Thymus (tissue), 11 donors: ENCODE results near the gene DERA. TPM values are rescaled to one million over a fixed set of nuclear protein-coding genes. Genes with fewer than 3 reads are reported as not detected.
A peak's percentile ranks its signal among the peaks of the same experiment; 100 is the strongest.

Source experiments
- DNase-seq, 9 donors: peaks; one replicate each; pipeline ENCODE4 v3.0.0-alpha.2; 2013; ENCODE audit warnings: low spot score in 9 of 9, low read depth in 6 of 9, missing footprints in 1 of 9
- H3K27ac ChIP-seq, 2 donors: one replicate each; pipeline ENCODE4 v1.5.1; 2013; ENCODE audit warnings: control low read depth in 1 of 2, low read depth in 1 of 2, low read length in 1 of 2, mild to moderate bottlenecking in 1 of 2, moderate library complexity in 1 of 2
- H3K27me3 ChIP-seq, 2 donors: one replicate each; pipeline ENCODE4 v1.5.1; 2013; ENCODE audit warnings: low read length in 1 of 2; ENCODE audit not compliant: control insufficient read depth in 2 of 2, insufficient read depth in 1 of 2
- H3K36me3 ChIP-seq, 2 donors: one replicate each; pipeline ENCODE4 v1.5.1; 2013; ENCODE audit warnings: low read length in 1 of 2, mild to moderate bottlenecking in 1 of 2, moderate library complexity in 1 of 2; ENCODE audit not compliant: control insufficient read depth in 2 of 2, insufficient read depth in 2 of 2
- H3K4me1 ChIP-seq, 2 donors: one replicate each; pipeline ENCODE4 v1.5.1; 2013; ENCODE audit warnings: low read length in 2 of 2; ENCODE audit not compliant: control insufficient read depth in 2 of 2, insufficient read depth in 2 of 2
- H3K4me3 ChIP-seq, 2 donors: one replicate each; pipeline ENCODE4 v1.5.1; 2013; ENCODE audit warnings: low read length in 2 of 2, control low read depth in 1 of 2, mild to moderate bottlenecking in 1 of 2
- H3K9me3 ChIP-seq, 2 donors: one replicate each; pipeline ENCODE4 v1.5.1; 2013; ENCODE audit warnings: low read length in 1 of 2, mild to moderate bottlenecking in 1 of 2; ENCODE audit not compliant: control insufficient read depth in 2 of 2, insufficient read depth in 1 of 2
- WGBS: extraction: QIAGEN DNeasy Blood & Tissue Kit; methylation state at CpG from one replicate; pipeline ENCODE4 v1.1.7; 2013; 5-methylcytosine and 5-hydroxymethylcytosine counted together
- polyA plus RNA-seq: library from polyadenylated mRNA; stranded (reverse); fragments of 200-250 nt; gene quantifications from one replicate; pipeline ENCODE4 v1.2.3, GENCODE V29; 2013
- total RNA-seq: library from RNA; stranded (reverse); fragments of 120-200 nt; gene quantifications from one replicate; pipeline ENCODE4 v1.2.4, GENCODE V29; 2013
- donor health status: healthy.

Gene DERA
- total and polyA plus RNA-seq, 2 donors: 25.7 to 27.7 TPM

DNA sequence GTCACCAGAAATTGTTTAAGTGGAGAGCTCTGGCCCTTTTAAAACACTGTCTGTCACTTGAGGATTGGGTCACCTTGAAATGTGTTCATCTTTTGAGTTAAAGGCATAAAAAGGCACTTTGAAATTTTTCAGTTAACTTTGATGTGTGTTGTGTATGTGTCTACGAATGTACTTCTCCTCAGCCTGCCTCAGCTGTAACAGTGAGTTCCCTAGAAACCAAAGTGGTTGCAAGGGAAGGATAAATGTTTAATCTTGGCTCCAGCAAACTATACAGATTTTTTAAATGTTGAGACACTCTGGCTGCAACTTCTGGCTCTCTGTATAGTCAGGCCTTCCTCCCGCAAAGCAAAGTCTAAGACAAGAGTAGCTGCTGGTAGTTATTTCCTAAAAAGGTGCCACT, 8.3 kb downstream of the DERA start:
- 51% methylated on average over 2 of the region's 2 CpGs for WGBS
- Histone ChIP-seq H3K36me3 (no peaks in the 10 kb centered on the region), H3K4me3 (no peak overlapping the region), H3K27me3 (no peaks in the 10 kb centered on the region), H3K4me1 (peaks cover 0 to 8% of the 10 kb centered on the region in 2 donors), H3K9me3 (no peaks in the 10 kb centered on the region), H3K27ac (no peak overlapping the region)
- peak in 3 of 9 donors; percentile 18 to 53 (median 22) for DNase-seq

DNA sequence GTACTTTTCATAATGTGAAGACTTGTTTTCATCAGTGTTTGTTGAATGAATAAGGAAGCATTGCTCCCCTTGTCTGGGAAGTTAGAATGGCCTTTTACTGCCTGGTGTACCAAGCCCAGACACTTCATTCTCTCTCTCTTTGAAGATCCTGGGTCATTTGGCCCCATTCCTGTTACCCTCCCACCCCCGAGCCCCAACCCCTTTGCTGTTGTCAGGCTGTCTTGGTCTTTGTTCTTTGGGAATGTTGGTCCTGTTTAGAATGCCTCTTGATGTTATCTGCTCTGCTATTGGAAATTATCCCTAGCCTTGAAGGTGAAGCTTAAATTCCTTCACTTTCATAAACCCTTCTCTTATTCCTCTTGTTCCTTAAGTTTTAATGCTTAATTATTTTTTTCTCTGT, 13.8 kb downstream of the DERA start:
- Histone ChIP-seq H3K27me3 (no peaks in the 10 kb centered on the region), H3K9me3 (no peaks in the 10 kb centered on the region), H3K27ac (no peak overlapping the region), H3K4me1 (no peaks in the 10 kb centered on the region), H3K4me3 (no peak overlapping the region), H3K36me3 (no peaks in the 10 kb centered on the region)
- 97% methylated on average over 1 of the region's 1 CpG for WGBS
- no peak for DNase-seq

DNA sequence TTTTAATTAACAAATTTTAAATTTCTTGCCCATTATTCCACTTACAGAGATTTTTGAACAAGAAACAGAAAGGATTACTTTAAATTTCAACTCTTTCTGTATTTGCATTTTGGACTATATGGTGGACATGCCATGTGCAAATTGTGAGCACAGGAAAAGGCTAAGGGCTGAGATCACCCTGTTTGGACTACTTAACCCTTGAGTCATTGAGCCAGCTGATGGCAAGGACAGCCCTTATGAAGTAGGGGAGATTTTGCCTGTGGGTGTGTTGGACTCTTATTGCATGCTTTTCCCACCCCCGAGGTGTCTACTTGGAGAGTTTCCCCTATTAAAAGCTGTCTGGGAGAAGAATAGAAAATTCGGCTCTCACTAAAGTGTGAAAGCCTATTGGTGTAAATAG, 17.2 kb downstream of the DERA start:
- WGBS: 98% methylated on average over 2 of the region's 2 CpGs
- H3K9me3 ChIP-seq: no peaks in the 10 kb centered on the region
- no peak for DNase-seq
- no peaks in the 10 kb centered on the region for H3K4me1 ChIP-seq
- no peaks in the 10 kb centered on the region for H3K36me3 ChIP-seq
- H3K27me3 ChIP-seq: no peaks in the 10 kb centered on the region
- no peak overlapping the region for H3K4me3 ChIP-seq
- no peak overlapping the region for H3K27ac ChIP-seq

DNA sequence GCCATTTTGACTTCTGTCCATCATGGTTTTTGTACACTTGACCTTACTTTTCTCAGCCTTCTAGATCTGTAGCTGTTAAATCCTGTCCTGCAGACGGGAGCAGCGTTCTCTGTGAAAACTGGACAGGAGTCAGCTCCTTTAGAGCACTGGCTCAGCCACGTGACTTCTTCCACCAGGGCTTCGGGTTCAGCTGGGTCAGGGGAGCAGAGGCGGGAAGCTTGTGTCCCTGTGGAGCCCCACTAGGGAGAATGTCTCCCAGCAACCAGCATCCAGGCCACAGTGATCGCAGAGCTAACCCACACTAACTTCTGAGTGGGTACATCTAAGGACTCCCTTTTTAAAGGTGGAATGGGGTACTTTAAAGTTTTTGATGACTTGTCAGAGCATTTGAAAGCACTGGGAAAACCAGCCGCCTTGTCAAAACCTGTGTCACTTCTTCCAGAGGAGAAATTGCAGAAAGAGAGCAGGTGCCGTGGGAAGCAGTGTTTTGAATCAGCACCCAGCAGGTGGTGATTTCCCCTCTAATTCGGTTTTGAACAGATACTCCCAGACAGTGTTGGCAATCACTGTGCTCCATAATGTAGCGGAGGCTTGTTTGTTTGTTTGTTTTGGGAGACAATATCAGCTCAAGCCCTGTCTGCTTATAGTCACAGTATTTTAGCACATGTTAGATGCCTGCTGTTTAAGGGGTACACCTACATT, 17.9 kb downstream of the DERA start:
- no peaks in the 10 kb centered on the region for H3K4me1 ChIP-seq
- no peaks in the 10 kb centered on the region for H3K9me3 ChIP-seq
- no peak overlapping the region for H3K27ac ChIP-seq
- no peak for DNase-seq
- H3K27me3 ChIP-seq: no peaks in the 10 kb centered on the region
- H3K4me3 ChIP-seq: no peak overlapping the region
- 95% methylated on average over 10 of the region's 10 CpGs for WGBS
- no peaks in the 10 kb centered on the region for H3K36me3 ChIP-seq

DNA sequence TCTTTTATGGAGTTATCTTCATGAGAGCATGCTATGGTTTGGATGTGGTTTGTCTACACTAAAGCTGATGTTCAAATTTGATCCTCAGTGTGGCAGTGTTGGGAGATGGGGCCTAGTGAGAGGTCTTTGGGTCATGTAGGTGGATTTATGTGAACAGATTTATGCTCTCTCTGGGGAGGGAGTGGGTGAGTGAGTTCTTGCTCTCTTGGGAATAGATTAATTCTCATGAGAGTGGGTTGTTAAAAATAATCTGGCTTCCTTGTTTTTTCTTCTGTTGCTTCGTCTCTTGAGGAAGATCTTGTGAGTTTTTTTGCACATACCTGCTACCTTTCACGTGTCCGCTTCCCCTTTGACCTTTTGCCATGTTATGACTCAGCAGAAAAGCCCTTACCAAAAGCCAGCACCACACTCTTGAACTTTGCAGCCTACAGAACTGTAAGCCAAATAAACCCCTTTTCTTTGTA, 20.5 kb downstream of the DERA start:
- Histone ChIP-seq H3K36me3 (no peaks in the 10 kb centered on the region), H3K27me3 (no peaks in the 10 kb centered on the region), H3K4me1 (no peaks in the 10 kb centered on the region), H3K4me3 (no peak overlapping the region), H3K9me3 (no peaks in the 10 kb centered on the region), H3K27ac (no peak overlapping the region)
- WGBS: 95% methylated on average over 3 of the region's 3 CpGs
- DNase-seq: no peak

DNA sequence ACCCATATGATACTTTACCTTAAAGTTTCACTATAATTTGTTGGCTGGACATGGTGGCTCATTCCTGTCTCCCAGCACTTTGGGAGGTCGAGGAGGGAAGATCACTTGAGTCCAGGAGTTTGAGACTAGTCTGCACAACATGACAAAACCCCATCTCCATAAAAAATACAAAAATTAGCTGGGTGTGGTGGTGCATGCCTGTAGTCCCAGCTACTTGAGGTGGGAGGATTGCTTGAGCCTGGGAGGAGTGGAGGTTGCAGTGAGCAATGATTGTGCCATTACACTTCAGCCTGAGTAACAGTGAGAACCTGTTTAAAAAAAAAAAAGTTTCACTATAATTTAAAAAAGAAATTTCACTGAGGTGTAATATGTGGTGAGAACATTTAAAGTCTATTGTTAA, 21.2 kb downstream of the DERA start:
- H3K36me3 ChIP-seq: no peaks in the 10 kb centered on the region
- H3K9me3 ChIP-seq: no peaks in the 10 kb centered on the region
- no peak overlapping the region for H3K4me3 ChIP-seq
- no peaks in the 10 kb centered on the region for H3K4me1 ChIP-seq
- WGBS: 93% methylated on average over 1 of the region's 1 CpG
- no peak overlapping the region for H3K27ac ChIP-seq
- DNase-seq: no peak
- no peaks in the 10 kb centered on the region for H3K27me3 ChIP-seq

DNA sequence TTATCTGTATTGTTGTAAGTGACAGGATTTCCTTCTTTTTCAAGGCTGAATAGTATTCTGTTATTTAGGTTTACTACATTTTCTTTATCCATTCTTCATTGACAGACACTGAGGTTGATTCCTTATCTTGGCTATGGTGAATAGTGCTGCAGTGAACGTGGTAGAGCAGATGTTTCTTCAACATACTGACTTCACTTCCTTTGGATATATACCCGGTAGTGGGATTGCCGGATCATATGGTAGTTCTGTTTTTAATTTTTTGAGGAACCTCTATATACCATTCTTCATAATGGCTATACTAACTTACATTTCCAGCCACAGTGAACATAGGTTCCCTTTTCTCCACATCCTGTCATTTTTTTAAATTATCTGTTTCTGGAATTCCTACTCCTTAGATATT, 21.8 kb downstream of the DERA start:
- no peaks in the 10 kb centered on the region for H3K4me1 ChIP-seq
- H3K9me3 ChIP-seq: no peaks in the 10 kb centered on the region
- no peak for DNase-seq
- H3K36me3 ChIP-seq: no peaks in the 10 kb centered on the region
- H3K27ac ChIP-seq: no peak overlapping the region
- H3K27me3 ChIP-seq: no peaks in the 10 kb centered on the region
- 94% methylated on average over 3 of the region's 3 CpGs for WGBS
- H3K4me3 ChIP-seq: no peak overlapping the region

DNA sequence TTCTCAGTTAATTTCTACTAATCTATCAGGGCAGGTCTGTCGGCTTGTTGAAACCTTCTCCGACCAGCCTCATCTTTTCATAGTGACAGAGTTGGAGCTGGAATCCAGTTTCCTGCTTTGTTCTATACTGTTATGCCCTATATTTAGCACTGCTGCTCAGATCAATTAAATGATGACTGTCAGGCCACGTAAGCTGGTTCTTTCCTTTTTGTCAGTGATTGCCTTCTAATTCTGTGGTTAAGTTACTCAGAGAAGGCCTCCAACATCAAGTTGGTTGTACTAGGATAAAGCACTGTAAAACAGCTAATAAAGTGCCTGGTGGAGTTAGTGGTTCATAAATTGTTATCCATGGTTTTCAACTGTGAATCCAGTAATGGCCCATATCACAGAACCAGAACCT, 22.6 kb downstream of the DERA start:
- Histone ChIP-seq H3K36me3 (no peaks in the 10 kb centered on the region), H3K9me3 (no peaks in the 10 kb centered on the region), H3K4me3 (no peak overlapping the region), H3K27me3 (no peaks in the 10 kb centered on the region), H3K27ac (no peak overlapping the region), H3K4me1 (no peaks in the 10 kb centered on the region)
- no peak for DNase-seq
- 98% methylated on average over 3 of the region's 3 CpGs for WGBS

DNA sequence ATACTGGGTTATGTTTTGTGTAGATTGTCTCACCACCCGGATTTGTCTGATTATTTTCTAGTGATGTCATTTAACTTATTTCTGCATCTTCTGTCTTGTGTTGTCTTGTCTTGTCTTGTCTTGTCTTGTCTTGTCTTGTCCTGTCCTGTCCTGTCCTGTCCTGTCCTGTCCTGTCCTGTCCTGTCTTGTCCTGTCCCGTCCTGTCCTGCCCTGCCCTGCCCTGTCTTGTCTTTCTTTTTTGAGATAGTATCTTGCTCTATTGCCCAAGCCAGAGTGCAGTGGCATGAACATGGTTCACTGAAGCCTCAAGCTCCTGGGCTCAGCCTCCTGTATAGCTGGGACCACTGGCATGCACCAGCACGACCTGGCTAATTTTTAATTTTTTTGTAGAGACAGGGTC, 25.6 kb downstream of the DERA start:
- Histone ChIP-seq H3K27ac (no peak overlapping the region), H3K9me3 (no peaks in the 10 kb centered on the region), H3K4me3 (no peak overlapping the region), H3K27me3 (no peaks in the 10 kb centered on the region), H3K4me1 (no peaks in the 10 kb centered on the region), H3K36me3 (no peaks in the 10 kb centered on the region)
- no peak for DNase-seq
- WGBS: 92% methylated on average over 3 of the region's 3 CpGs
